RPMI7951 (cell line): ENCODE measurements around the gene HSPA13. TPM values are rescaled to one million over a fixed set of nuclear protein-coding genes. Genes with fewer than 3 reads are reported as not detected.

Experiments
- total RNA-seq: library from RNA; depleted of rRNA; stranded (reverse); fragments of >200 nt; shearing (Covaris generic); gene quantifications from 2 replicates; pipeline ENCODE4 v1.2.3, GENCODE V29; 2014; rRNA removed

HSPA13 gene
- total RNA-seq, 1 experiment from 2014 or later = 119 TPM

Other genes with a start within 250 kb of the HSPA13 start
- not detected in 2 replicates for gene LIPI, start 172.2 kb downstream of the HSPA13 start, total RNA-seq
- not detected in 2 replicates for gene RBM11, start 167.0 kb downstream of the HSPA13 start, total RNA-seq
- 0.12 and 0.98 TPM in 2 replicates for gene SAMSN1, start 163.2 kb upstream of the HSPA13 start, total RNA-seq